Kidney (tissue), 14 donors: ENCODE data around the gene SHFL. TPM values are rescaled to one million over a fixed set of nuclear protein-coding genes. Genes with fewer than 3 reads are reported as not detected.

ENCODE experiments used
- DNase-seq, 5 donors: peaks; one replicate each; pipeline ENCODE4 v3.0.0-alpha.2; 2013 to 2020
- FAIRE-seq: peaks from 2 replicates; lab custom pipeline; 2012; peaks lifted over from hg19 to GRCh38; lab: Jason Lieb, UNC
- H3K27ac ChIP-seq, 2 donors: one replicate each; pipeline ENCODE4 v1.7.0; 2013; ENCODE audit warnings: low read depth in 2 of 2, low read length in 2 of 2, inconsistent platforms in 1 of 2
- H3K27me3 ChIP-seq: one replicate; pipeline ENCODE4 v1.7.1; 2013; ENCODE audit warnings: low read length, inconsistent platforms; ENCODE audit not compliant: control insufficient read depth, insufficient read depth
- H3K36me3 ChIP-seq, 3 donors: one replicate each; pipeline versions ENCODE4 v1.7.0 to v1.7.1; 2013; ENCODE audit warnings: low read length in 3 of 3, control low read depth in 1 of 3, inconsistent platforms in 1 of 3; ENCODE audit not compliant: insufficient read depth in 3 of 3, control insufficient read depth in 2 of 3
- H3K4me1 ChIP-seq, 3 donors: one replicate each; pipeline versions ENCODE4 v1.7.0 to v1.7.1; 2013; ENCODE audit warnings: low read length in 3 of 3, inconsistent platforms in 1 of 3, low read depth in 1 of 3; ENCODE audit not compliant: control insufficient read depth in 2 of 3, insufficient read depth in 2 of 3
- H3K4me3 ChIP-seq, 3 donors: one replicate each; pipeline versions ENCODE4 v1.7.0 to v1.8.1; 2013; ENCODE audit warnings: low read length in 3 of 3, control low read depth in 1 of 3, inconsistent platforms in 1 of 3
- H3K9ac ChIP-seq, 3 donors: one replicate each; pipeline versions ENCODE4 v1.7.0 to v1.7.1; 2013; ENCODE audit warnings: low read length in 3 of 3, control low read depth in 1 of 3, inconsistent platforms in 1 of 3
- H3K9me3 ChIP-seq, 3 donors: one replicate each; pipeline versions ENCODE4 v1.7.0 to v1.7.1; 2013; ENCODE audit warnings: low read length in 3 of 3, control low read depth in 1 of 3, inconsistent platforms in 1 of 3; ENCODE audit not compliant: control insufficient read depth in 2 of 3, insufficient read depth in 1 of 3
- CTCF ChIP-seq: IDR thresholded peaks from 3 replicates; pipeline ENCODE4 v1.5.1; 2012; ENCODE audit warnings: mild to moderate bottlenecking, moderate library complexity, borderline replicate concordance; ENCODE audit not compliant: insufficient read depth; ENCODE audit errors: extremely low read depth
- intact Hi-C: fragments of 100-400 bp; cut with DNase I; formaldehyde crosslinking; loops from one replicate; pipeline ENCODE4 v1.11.1; 2022
- polyA plus RNA-seq: library from polyadenylated mRNA; stranded (reverse); fragments of 350-450 nt; fragmentation: Illumina TruSeq; extraction: RNeasy Lipid Tissue Mini Kit (QIAGEN cat#74804); gene quantifications from one replicate; pipeline ENCODE4 v1.2.3, GENCODE V29; 2014; ENCODE audit warnings: low read depth, low replicate concordance; ENCODE audit not compliant: insufficient read depth
- total RNA-seq: library from RNA; stranded (reverse); fragmentation: NEBNext Ultra II Directional; extraction: Animal tissue kit (Norgen Biotek cat#: 25700); gene quantifications from one replicate; pipeline ENCODE4 v1.2.1, GENCODE V29; 2021
- donor health status: control.
- donor health status: control.
- donor health status: control.
- donor health status: control.
- donor health status: control.
- donor health status: DM: yes; HTN: yes; CAD: no.
- donor health status: Normal renal cell carcinoma (clear cell type).

The SHFL gene
- total and polyA plus RNA-seq, 2 donors from 2014 or later: 36.4 to 42.5 TPM

- Histone ChIP-seq H3K36me3 (peaks cover 0 to 18% (median 4%) of the 10 kb centered on the region in 3 donors), H3K27me3 (no peaks in the 10 kb centered on the region), H3K9ac (no peak overlapping the region), H3K27ac (no peak overlapping the region), H3K4me3 (no peak overlapping the region), H3K9me3 (no peaks in the 10 kb centered on the region), H3K4me1 (peaks cover 0 to 9% (median 0%) of the 10 kb centered on the region in 3 donors)
- DNase-seq: no peak
- intact Hi-C loops: no loop called here
- no peak for TF ChIP-seq CTCF
- FAIRE-seq: no peak
These were observed 28.7 kb downstream of the SHFL start for GRCh38 chr19:10114651-10115391.

- H3K4me1 ChIP-seq: peaks cover 0 to 9% (median 0%) of the 10 kb centered on the region in 3 donors
- no peak for FAIRE-seq
- intact Hi-C loops: no loop called here
These were observed 29.4 kb downstream of the SHFL start for GRCh38 chr19:10115392-10116084.

DNA sequence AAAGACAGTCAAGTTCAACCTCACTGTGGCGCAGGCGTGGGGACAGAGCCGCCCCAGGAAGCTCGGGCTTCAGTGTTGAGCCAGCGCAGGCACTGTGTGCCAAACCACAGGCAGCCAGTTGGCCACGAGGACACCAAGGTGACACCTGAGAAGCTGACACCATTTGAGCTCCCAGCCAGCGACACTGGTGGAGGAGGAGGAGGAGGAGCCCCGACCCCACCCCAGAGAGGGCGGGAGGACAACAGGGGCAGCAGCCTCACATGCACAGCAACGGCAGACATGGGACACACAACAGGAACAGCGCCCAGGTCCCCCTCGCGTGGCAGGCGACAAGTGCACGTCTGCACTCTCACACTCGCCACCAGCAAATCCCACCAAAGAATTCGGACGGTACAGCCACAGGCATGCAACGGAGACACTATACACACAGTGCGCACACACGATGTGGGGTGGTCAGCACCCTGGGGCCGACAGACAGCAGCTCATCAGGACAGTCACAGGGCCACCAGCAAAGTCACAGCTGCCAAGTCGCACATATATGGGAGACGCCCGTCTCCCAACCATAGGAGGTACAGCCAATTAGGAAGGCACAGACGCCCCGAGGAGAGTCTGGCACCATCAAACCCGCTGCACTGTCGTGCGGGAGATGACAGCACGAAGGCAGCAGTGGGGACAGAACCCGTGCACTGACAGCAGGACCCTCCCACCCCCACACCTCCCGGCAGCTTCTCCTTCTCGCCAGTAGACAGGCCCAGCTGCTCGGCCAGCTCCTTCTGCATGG is 30.2 kb downstream of the SHFL start:
- TF ChIP-seq CTCF: no peak
- Histone ChIP-seq H3K4me1 (peaks cover 0 to 9% (median 0%) of the 10 kb centered on the region in 3 donors), H3K27ac (no peak overlapping the region), H3K4me3 (no peak overlapping the region), H3K27me3 (no peaks in the 10 kb centered on the region), H3K9me3 (no peaks in the 10 kb centered on the region), H3K9ac (no peak overlapping the region), H3K36me3 (peaks cover 0 to 17% (median 2%) of the 10 kb centered on the region in 3 donors)
- intact Hi-C loops: no loop called here
- no peak for FAIRE-seq
- no peak for DNase-seq

More at GRCh38 chr19:10115392-10116084, 29.4 kb downstream of the SHFL start:
- Histone ChIP-seq H3K4me3 (no peak overlapping the region), H3K9ac (no peak overlapping the region), H3K36me3 (peaks cover 0 to 17% (median 2%) of the 10 kb centered on the region in 3 donors), H3K27ac (no peak overlapping the region), H3K27me3 (no peaks in the 10 kb centered on the region), H3K9me3 (no peaks in the 10 kb centered on the region)
- DNase-seq: peak in 1 of 5 donors; percentile 79
- no peak for TF ChIP-seq CTCF
